Activated CD4-positive, alpha-beta T cell treated with anti-CD3 and anti-CD28 coated beads, Interleukin-2, amount 50 U/mL, for 16 hours (primary cell): ENCODE data around the gene NUPR2.
A peak's percentile ranks its signal among the peaks of the same experiment; 100 is the strongest.
"Not testable (repeated sequence)": the region's sequence is repeated elsewhere in the genome, so short reads cannot be mapped to it uniquely, and the experiment has no call there.

Experiments
- DNase-seq: peaks from one replicate; pipeline ENCODE4 v3.0.0-alpha.2; 2020

The NUPR2 gene

GRCh38 chr7:56115852-56116538, at the start of gene NUPR2:
TSS of gene NUPR2 (minus strand) at chr7:56116417. CDS start at chr7:56116314, 103 bp downstream.
- no peak for DNase-seq

- DNase-seq, result no peak
Observed at GRCh38 chr7:56157238-56157790, 41.1 kb upstream of the NUPR2 start.

GRCh38 chr7:56131062-56131461, 14.8 kb upstream of the NUPR2 start:
- not testable (repeated sequence) for DNase-seq

- no peak for DNase-seq
Observed at GRCh38 chr7:56127241-56127975, 11.2 kb upstream of the NUPR2 start.

- no peak for DNase-seq
Observed at GRCh38 chr7:56125831-56126230, 9.6 kb upstream of the NUPR2 start.

GRCh38 chr7:56124981-56125380, 8.8 kb upstream of the NUPR2 start:
- DNase-seq, result no peak

GRCh38 chr7:56121440-56121839, 5.2 kb upstream of the NUPR2 start:
- no peak for DNase-seq

GRCh38 chr7:56112244-56112643, 4.0 kb downstream of the NUPR2 start:
- DNase-seq, result not testable (repeated sequence)

- no peak for DNase-seq
Observed at GRCh38 chr7:56110611-56111010, 5.6 kb downstream of the NUPR2 start.

GRCh38 chr7:56107954-56108258, 8.3 kb downstream of the NUPR2 start:
- no peak for DNase-seq

- DNase-seq, result peak; percentile 98
Observed at GRCh38 chr7:56106108-56107073, 9.8 kb downstream of the NUPR2 start, which contains the start of gene CHCHD2. TSS of gene CHCHD2 (minus strand) at chr7:56106476. CDS start at chr7:56106413, 63 bp downstream.

GRCh38 chr7:56105508-56105907, 10.7 kb downstream of the NUPR2 start:
- peak; percentile 60 for DNase-seq

GRCh38 chr7:56104138-56104537, 12.1 kb downstream of the NUPR2 start:
- not testable (repeated sequence) for DNase-seq

GRCh38 chr7:56099653-56100052, 16.6 kb downstream of the NUPR2 start:
- DNase-seq, result no peak

GRCh38 chr7:56098187-56099008, 17.8 kb downstream of the NUPR2 start:
- not testable (repeated sequence) for DNase-seq

- DNase-seq, result no peak
Observed at GRCh38 chr7:56097700-56098099, 18.5 kb downstream of the NUPR2 start.

GRCh38 chr7:56092789-56093531, 23.3 kb downstream of the NUPR2 start, which contains the start of gene PHKG1:
TSS of gene PHKG1 (minus strand) at chr7:56092952. CDS start at chr7:56088941, 4,011 bp downstream.
- DNase-seq, result no peak

- not testable (repeated sequence) for DNase-seq
Observed at GRCh38 chr7:56092388-56092787, 23.8 kb downstream of the NUPR2 start.

GRCh38 chr7:56091591-56091990, 24.6 kb downstream of the NUPR2 start:
- DNase-seq, result no peak

GRCh38 chr7:56087445-56087844, 28.8 kb downstream of the NUPR2 start:
- no peak for DNase-seq

GRCh38 chr7:56086761-56087160, 29.5 kb downstream of the NUPR2 start:
- DNase-seq, result no peak
